Measurements from ENCODE around the gene GABBR2.

GABBR2 gene

GRCh38 chr9:98708933-98709911 is at the start of gene GABBR2:
Gene GABBR2 (minus strand): TSS chr9:98708935. CDS start chr9:98708737, 198 bp downstream.
- DNase-seq, result no peak

DNA sequence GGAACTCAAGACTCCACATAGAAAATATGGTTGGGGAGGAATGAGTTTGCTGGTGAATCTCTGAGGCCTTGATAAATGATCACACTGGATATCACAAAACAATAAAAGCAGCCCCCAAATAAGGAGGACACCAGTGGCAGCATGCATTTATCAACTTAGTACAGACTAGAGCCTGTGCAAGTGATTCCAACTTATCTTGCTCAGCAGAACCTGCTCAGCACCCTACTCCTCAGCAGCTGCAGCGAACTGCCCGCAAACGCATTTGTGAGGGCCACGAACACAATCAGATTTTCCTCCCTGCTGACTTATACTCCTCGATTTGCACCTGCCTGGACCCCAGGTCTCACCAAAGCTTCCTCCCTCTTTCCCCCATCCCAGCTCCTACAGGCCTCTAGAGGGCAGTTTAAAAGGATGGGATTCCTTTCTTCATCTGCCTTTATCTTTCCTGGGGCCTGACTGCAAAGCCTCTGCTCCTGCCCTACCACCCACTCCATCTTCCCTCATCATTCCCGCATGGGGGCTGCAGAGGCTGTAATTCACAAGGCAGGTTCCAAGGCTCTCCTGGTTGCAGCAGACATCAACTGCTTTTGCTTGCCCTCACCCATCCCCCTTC is 46.4 kb upstream of the GABBR2 start:
- no peak for DNase-seq

GRCh38 chr9:98751210-98751609 is 42.5 kb upstream of the GABBR2 start:
- DNase-seq, result no peak

DNA sequence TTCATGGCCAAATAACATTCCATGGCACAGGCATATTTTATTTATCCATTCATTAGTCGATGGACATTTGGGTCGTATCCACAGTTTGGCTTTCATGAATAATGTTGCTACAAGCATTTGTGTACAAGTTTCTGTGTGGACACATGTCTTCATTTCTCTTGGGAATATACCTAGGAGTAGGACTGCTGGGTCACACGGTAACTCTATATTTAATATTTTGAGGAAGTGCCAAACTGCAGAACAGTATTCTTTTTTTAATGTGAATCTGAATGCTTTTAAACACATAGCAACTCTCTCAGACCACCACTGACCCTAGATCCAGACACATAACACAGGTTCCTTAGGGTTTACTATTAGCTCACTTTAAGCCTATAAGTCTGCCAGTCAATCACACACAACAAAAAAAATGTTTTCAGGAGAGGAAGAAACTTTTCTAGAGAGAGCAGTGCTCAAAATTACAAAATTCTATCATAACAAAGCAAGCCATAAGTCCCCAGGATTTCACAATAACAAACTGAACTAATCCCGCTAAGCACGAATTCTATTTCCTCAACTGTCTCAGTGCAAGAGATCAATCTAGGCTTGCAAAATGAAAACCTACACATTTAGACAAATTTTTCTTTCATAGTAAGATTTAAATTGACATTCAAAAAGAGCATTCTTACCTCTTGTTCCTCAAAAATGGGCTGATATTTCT is 41.8 kb upstream of the GABBR2 start:
- no peak for DNase-seq

DNA sequence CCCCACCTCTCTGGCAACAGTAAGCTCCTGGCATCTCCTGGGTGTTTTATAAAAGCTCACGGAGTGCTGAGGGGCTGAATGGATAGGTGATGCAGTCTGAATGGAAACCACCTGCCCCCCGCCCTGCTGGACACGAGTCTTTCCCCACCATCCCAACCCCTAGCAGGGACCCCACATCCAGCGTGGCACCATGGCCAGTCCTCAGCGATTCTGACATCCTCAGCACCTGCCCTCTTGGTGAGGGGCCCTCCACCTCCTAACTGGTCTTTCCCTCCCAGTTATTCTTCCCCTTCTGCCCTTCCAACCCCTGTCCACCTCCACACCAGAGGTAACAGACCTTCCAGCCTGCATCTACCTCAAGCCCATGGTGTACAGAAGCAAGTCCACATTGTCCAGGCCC is 38.7 kb upstream of the GABBR2 start:
- DNase-seq, result no peak

- no peak for DNase-seq
Measured at GRCh38 chr9:98745470-98745869, 36.7 kb upstream of the GABBR2 start.

DNA sequence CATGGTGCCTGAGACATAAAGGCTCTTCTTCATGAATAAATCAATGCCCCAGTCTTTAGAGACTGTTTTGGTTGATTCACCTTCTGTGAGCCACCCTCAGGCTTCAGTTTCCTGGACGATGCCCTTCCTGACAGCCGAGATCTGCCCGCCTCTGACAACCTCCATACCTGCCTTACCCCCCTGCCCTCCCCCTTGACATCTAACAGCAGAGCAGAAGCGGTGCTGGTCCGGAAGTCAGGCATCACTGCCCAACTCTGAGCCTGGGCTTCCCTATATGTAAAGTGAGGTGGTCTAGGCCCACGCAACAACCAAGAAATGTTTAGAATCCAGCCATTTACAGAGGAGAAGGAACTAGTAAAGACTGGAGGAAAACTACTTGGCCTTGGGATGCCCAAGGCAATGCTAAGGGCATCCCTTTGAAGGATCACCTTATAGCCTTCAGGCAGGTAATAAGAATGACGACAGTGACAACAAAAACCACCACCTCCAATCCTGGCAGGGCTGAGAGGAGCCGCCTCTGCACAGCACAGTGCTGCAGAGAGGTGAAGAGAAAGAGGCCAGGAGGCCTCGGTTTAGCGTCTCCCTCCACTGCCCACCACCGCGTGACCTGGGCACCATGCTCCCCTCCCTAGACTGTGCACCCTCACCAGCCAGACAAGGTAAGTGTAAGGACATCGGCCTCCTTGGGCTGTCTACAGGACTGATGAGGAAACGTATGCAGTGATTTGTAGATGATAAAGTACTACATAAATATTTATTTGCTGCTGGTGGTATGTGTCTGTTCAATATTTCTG is 35.3 kb upstream of the GABBR2 start:
- no peak for DNase-seq

DNA sequence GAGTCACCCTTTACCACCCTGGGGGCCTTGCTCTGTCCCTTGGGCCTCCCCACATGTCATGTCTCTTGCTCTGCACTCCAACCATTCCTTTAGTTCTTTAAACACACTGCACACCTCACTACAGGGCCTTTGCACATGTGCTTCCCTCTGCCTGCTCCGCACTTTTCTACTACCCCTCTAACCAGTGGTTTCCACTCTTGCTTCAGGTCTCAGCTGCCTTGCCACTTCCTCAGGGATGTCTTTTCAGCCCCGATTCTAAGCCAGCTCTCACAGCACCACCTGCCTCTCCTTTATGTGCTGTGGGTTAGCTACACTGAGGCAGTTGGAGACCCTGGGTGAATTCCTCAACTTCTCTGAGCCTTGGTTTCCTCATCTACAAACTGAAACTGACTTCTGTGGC is 34.6 kb upstream of the GABBR2 start:
- DNase-seq, result no peak

DNA sequence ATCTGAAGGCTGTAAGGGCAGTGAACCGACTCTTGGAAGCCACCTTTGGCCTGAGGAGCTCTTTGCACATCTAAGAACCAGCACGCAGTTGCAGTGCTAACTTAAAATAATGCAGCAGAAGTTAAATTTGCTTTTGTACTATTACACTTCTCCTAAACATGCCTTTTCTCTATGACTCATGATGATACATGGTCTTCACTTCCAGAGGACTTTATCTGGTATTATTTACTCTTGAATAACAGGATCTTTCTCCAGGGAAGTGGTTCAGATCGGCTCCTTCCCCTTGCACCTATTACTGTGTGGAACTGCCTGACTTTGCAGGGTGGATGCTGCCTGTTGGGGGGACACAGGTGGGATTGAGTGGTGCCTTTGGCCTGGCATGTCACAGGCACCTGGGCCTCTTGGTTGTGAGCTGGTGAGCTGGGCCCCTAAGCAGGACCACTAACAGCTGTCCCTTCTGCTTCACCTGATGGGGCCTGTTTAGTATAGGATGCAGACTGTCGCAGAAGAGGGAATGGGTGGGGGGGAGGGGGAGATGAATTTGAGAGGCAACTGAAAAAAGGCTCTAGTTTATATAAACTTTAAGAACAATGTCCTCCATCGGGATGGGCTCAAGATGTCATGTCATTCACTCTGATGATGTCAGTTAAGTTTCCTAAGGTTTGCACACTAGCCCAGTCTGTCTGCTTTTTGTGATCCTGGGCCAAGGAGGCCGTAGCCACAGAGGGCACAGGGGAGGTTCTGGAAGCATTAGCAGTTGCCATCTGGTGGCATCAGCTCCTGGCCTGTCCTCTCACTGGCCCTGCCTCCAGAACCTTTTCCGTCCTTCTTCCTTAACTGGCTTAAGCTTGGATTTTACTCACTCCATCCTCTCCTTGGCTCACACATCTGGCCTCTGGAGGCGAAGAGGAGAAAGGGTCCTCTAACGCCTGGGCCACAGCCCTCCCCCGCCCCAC is 33.9 kb upstream of the GABBR2 start:
- DNase-seq, result no peak

DNA sequence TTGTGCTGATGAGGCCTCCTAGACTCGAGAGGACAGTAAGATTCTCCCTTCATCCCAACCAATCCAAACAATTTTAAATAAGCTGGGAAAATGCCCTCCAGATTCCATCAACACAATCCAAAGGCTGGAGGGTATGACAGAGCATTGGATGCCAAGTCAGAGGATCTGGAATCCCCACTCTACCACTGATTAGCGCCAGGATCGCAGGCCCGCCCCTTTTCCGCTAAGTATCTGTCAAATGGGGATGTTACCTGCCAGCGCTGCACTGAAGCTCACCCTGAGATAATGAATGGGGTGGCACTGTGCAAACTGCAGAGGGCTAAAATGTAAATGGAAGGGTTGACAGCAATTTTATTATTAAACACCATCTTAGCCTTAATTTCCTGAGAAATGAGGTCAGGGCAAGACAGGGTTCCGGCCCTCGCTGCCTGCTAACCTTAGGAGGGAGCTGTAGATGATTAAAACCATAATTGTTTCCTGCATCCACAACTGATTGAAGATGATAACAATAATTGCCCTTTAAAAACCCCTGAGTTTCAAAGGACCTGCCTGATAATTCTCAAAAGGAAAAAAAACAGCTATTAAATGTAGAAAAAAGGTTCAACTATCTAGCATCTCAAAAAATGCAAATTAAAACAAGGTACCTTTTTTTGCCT is 31.6 kb upstream of the GABBR2 start:
- no peak for DNase-seq

DNA sequence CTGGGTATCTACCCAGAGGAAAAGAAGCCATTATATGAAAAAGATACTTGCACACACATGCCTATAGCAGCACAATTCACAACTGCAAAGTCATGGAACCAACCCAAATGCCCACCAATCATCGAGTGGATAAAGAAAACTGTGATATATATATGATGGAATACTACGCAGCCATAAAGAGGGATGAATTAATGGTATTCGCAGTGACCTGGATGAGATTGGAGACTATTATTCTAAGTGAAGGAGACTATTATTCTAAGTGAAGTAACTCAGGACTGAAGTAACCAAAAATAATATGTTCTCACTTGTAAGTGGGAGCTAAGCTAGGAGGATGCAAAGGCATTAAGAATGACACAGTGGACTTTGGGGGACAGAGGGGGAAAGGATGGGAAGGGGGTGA is 30.0 kb upstream of the GABBR2 start:
- DNase-seq, result no peak

GRCh38 chr9:98736226-98736625 is 27.5 kb upstream of the GABBR2 start:
- DNase-seq, result no peak

DNA sequence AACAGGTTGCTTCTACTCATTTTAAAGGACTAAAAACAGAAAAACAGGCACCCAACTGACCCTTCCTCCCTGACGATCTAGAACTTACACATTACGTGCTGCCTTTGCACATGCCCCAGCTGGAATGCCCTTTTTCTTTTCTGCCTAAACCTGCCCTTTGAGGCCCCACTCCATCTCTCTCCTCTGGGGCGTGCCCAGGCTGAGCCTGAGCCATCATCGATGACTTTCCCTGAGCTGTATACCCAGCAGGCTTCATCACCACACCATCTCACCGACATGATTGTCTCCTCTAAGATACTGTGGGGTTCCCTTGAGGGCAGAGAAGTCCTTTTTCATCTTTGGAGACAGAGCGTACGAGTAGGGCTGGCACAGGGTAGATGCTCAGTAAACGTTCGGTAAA is 24.1 kb upstream of the GABBR2 start:
- no peak for DNase-seq

DNA sequence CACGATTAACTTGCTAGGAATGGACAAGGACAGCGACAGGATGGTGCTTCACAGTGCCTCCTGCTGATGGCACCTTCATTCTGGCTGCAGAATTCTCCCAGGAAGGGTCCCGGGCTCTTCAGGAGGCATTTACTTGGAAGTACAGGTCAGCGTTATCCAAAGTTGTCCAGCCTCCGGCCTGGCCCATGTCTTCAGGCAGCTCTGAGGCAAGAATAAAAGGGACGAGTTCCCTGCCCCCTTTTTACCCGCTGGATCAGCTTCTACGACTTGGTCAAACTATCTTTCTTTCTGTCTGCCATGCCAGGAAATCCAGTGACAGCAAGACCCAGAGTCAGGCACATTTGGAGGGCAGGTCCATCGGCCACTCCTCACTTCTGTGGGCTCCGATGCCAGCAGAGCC is 23.4 kb upstream of the GABBR2 start:
- no peak for DNase-seq

DNA sequence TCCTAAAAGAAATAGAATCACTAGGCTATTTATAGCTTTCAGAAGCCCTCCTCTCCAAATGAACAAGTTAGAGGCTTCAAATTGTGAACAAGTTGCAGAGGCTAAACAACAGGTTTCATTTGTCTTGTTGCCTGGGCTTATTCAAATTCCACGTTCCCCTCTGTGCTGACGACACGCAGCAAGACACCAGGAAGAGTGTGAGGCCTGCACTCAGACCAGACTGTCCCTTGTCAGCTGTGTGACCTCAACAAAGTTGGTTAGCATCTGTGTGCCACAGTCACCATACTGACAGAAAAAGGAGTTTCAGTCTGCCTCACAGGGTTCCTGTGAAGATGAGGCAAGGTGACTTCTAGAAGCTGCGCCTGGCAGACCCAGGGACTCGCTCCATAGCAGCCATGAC is 22.1 kb upstream of the GABBR2 start:
- no peak for DNase-seq

GRCh38 chr9:98728500-98728899 is 19.8 kb upstream of the GABBR2 start:
- no peak for DNase-seq

- DNase-seq, result no peak
Measured at GRCh38 chr9:98727428-98727827, 18.7 kb upstream of the GABBR2 start.

GRCh38 chr9:98726735-98727134 is 18.0 kb upstream of the GABBR2 start:
- DNase-seq, result no peak

DNA sequence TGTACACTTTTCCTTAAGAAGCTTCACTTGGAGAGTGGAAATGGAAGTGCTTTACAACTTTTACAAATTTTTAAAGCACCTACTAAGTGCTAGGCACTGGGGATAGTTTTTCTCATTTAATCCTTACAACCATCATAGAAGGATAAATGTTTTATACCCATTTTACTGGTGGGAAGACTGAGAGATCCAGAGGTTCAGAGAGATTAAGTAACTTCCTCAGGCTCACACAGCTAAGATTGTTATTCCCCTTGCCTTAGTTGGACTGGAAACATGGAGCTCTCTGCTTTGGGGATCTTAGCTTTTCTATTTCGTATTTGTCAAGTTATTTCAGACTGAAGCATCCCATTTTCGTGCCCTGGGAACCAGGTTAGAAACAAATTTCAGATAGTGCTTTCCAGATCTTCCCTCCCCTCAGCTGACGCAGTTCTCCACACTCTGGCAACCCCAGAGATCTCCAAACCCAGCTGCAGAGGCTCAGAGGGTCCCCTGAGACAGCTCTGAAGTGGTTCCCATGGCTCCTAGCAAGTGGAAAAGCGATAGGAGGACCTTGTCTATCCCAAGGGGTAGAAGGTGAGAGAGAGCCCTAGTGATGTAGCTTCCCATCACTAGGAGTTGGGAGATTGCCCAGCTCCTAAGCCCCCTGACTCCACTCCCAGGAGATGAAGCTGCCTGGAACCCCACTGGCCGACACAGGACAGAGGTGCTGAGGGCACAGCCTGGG is 16.2 kb upstream of the GABBR2 start:
- no peak for DNase-seq

DNA sequence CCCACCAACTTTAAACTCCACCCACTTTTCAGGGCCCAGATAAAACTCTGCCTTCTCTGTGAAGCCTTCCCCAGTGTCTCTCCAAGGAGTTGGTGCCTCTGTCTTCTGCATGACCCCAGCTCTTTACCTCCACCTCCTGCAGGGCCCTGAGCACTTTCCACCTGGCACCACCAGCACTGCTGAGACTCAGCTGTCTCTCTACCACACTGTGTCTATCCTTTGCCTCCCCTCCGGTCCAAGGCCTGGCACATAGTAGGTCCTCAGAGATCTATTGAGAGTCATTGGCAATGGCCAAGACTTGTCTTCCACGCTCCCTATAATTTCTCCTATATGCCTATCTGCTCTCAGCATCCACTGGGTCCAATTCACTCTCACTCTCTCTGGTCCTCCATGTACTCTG is 12.9 kb upstream of the GABBR2 start:
- no peak for DNase-seq

All from activated CD8-positive, alpha-beta memory T cell treated with anti-CD3 and anti-CD28 coated beads, Interleukin-2, amount 50 U/mL, for 48 hours (primary cell).